Measurements from ENCODE around the gene CREBBP.

Gene CREBBP

GRCh38 chr16:3816326-3816725, 64.2 kb downstream of the CREBBP start:
- TF ChIP-seq CTCF (IDR thresholded peaks at IDR 0.05; ENCODE audit: low read depth, low read length, missing control alignments): no peak
- in situ Hi-C loops (cut with HindIII; ENCODE audit: low pct_ligation_motif_present, low sequenced_read_pairs): no loop called here
- no peak for DNase-seq
- Histone ChIP-seq H3K4me3 (ENCODE audit: low read depth, low read length) (no peak overlapping the region), H3K36me3 (replicated peaks) (no peaks in the 10 kb centered on the region), H3K27me3 (replicated peaks) (no peaks in the 10 kb centered on the region), H3K27ac (no peak overlapping the region)

GRCh38 chr16:3814755-3815154, 65.8 kb downstream of the CREBBP start:
- in situ Hi-C loops (cut with HindIII; ENCODE audit: low pct_ligation_motif_present, low sequenced_read_pairs): no loop called here
- no peak for DNase-seq
- no peak for TF ChIP-seq CTCF (IDR thresholded peaks at IDR 0.05; ENCODE audit: low read depth, low read length, missing control alignments)
- Histone ChIP-seq H3K27ac (no peak overlapping the region), H3K36me3 (replicated peaks) (peaks cover under 1% of the 10 kb centered on the region), H3K4me3 (ENCODE audit: low read depth, low read length) (no peak overlapping the region), H3K27me3 (replicated peaks) (no peaks in the 10 kb centered on the region)

- in situ Hi-C loops (cut with HindIII; ENCODE audit: low pct_ligation_motif_present, low sequenced_read_pairs): no loop called here
- Histone ChIP-seq H3K36me3 (replicated peaks) (peaks cover 2% of the 10 kb centered on the region), H3K27me3 (replicated peaks) (no peaks in the 10 kb centered on the region), H3K4me3 (ENCODE audit: low read depth, low read length) (no peak overlapping the region), H3K27ac (no peak overlapping the region)
- TF ChIP-seq CTCF (IDR thresholded peaks at IDR 0.05; ENCODE audit: low read depth, low read length, missing control alignments): no peak
- no peak for DNase-seq
Measured at GRCh38 chr16:3812469-3813172, 67.9 kb downstream of the CREBBP start.

- no peak overlapping the region for H3K27ac ChIP-seq
- no peak for TF ChIP-seq CTCF (IDR thresholded peaks at IDR 0.05; ENCODE audit: low read depth, low read length, missing control alignments)
- DNase-seq: no peak
- H3K27me3 ChIP-seq (replicated peaks): no peaks in the 10 kb centered on the region
- no peak overlapping the region for H3K4me3 ChIP-seq (ENCODE audit: low read depth, low read length)
- in situ Hi-C loops (cut with HindIII; ENCODE audit: low pct_ligation_motif_present, low sequenced_read_pairs): no loop called here
- peaks cover 2% of the 10 kb centered on the region for H3K36me3 ChIP-seq (replicated peaks)
Measured at GRCh38 chr16:3810818-3811217, 69.7 kb downstream of the CREBBP start.

- H3K36me3 ChIP-seq (replicated peaks): peaks cover 2% of the 10 kb centered on the region
- no peak overlapping the region for H3K27ac ChIP-seq
- no peak for TF ChIP-seq CTCF (IDR thresholded peaks at IDR 0.05; ENCODE audit: low read depth, low read length, missing control alignments)
- in situ Hi-C loops (cut with HindIII; ENCODE audit: low pct_ligation_motif_present, low sequenced_read_pairs): no loop called here
- no peaks in the 10 kb centered on the region for H3K27me3 ChIP-seq (replicated peaks)
- H3K4me3 ChIP-seq (ENCODE audit: low read depth, low read length): no peak overlapping the region
- no peak for DNase-seq
Measured at GRCh38 chr16:3810198-3810664, 70.3 kb downstream of the CREBBP start.
